HG03457 (cell line): ENCODE data around the gene ASB5.
A peak's percentile ranks its signal among the peaks of the same experiment; 100 is the strongest.
"Not testable (repeated sequence)": the region's sequence is repeated elsewhere in the genome, so short reads cannot be mapped to it uniquely, and the experiment has no call there.

Source experiments
- ATAC-seq: cut with Tn5 transposase; IDR thresholded peaks from one replicate; pipeline ENCODE4 v1.9.1; 2021; ENCODE audit warnings: moderate number of reproducible peaks; ENCODE audit not compliant: unreplicated experiment

The ASB5 gene, protein sequence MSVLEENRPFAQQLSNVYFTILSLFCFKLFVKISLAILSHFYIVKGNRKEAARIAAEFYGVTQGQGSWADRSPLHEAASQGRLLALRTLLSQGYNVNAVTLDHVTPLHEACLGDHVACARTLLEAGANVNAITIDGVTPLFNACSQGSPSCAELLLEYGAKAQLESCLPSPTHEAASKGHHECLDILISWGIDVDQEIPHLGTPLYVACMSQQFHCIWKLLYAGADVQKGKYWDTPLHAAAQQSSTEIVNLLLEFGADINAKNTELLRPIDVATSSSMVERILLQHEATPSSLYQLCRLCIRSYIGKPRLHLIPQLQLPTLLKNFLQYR

DNA sequence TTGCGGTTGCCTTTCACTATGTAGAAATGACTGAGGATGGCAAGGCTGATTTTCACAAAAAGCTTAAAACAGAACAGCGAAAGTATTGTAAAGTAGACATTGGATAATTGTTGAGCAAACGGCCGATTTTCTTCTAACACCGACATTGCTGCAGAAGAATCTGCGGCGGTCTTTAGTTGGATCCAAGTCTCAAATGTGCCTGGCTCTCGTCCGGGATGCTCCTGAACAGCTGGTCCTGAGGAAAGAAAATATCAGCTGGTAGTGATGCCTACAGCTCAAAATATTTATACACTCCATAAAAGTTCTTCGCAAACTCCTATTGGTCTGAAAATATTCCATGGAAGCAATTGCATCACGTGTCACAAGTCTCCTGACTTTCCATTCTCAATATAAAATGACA lies at the start of gene ASB5:
ASB5 (minus strand) TSS at position 260 of the 400 bp plus-strand sequence; CDS start at position 146, 114 bp downstream.
- no peak for ATAC-seq

DNA sequence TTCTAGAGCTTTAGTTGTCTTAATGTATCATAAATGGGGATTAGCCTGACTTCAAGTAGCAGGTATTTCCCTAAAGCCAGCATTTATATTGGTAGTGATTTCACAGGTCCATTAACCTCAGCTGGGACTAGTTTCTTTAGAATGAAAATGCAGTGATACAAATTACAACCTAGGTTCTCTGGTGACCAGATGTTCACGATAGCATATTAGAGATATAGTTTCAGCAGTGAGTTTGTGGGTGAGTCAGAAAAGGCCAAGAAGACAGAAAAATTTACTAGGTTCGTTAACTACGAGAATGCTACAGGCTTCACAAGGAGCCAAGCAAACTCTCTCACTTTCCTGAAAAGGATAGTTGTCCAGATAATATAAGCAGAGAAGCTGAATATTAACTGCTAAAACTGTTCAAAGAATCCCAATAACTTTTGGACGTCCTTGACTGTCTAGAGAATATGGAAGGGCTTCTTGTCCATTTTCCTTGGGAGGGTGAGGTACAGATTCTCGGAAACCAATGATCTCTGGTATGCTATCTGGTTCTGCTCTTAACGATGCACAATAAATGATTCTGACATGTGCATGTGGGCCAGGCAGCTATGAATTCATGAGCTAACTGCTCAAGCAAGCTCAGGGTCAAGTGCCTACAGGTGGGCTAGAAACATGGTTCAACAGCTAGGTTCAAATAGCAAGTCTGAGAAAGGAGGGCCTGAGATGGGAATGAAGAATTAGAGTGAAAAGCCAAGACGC lies 44.7 kb upstream of the ASB5 start:
- ATAC-seq: no peak

DNA sequence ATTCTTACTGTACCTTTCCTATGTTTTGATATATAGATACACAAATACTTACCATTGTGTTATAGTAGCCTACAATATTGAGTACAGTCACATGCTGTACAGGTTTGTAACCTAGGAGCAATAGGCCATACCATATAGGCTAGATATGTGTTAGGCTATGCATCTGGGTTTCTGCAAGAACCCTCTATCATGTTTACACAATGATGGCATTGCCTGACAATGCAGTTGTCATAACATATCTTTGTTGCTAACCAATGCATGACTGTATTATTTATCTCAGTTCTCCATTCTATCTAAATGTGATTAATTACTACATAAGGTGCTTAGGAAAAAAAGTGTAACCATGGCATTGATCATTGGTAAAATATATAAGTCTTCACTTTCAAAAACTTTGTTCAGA lies 40.8 kb upstream of the ASB5 start:
- ATAC-seq: no peak

DNA sequence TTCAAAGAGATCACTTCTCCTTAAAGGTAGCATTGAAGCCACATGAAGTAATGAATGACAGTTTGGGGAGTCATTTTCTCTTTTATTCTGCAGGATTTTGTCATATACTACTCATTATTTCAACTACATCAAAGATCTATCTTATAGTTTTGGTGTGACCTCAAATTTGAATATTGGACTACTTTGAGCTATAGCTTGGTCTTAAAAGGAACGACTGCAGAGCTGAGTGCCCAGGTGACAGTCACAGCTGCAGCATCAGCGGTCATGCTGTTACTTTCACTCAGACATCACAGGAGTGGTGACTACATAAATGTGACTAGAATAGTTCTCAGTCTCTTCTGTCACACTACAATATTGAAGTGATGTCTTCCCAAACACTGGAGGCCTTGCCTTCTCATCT lies 40.0 kb upstream of the ASB5 start:
- peak; percentile 97 for ATAC-seq

DNA sequence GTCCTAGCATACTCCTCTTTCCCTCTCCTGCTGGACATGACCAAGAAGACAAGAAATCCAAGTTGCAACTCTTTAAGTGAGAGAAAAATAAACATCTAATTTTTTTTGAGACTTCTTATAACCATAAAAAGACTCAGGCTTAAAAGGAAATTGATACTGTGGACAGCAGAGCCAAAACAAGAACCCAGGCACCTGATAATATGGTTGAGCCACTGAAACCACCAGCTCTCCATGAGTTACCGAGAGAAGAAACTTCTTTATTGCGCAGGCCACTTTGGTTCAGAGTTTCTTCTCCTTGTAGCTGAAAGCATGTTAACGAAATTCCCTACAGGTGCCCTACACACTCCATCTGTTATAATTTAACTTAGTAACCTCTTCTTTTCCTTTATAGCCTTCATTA lies 39.4 kb upstream of the ASB5 start:
- peak; percentile 34 for ATAC-seq

DNA sequence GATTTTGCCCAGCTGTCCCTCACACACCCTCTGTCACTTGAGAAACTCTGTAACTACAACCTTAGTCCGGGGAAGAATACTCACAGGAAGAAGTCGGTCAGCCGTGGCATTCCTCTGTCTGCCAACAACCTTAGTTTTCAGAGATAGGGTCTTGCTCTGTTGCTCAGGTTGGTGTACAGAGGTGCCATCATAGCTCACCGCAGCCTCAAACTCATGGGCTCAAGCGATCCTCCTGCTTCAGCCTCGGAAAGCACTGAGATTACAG lies 38.6 kb upstream of the ASB5 start:
- no peak for ATAC-seq

DNA sequence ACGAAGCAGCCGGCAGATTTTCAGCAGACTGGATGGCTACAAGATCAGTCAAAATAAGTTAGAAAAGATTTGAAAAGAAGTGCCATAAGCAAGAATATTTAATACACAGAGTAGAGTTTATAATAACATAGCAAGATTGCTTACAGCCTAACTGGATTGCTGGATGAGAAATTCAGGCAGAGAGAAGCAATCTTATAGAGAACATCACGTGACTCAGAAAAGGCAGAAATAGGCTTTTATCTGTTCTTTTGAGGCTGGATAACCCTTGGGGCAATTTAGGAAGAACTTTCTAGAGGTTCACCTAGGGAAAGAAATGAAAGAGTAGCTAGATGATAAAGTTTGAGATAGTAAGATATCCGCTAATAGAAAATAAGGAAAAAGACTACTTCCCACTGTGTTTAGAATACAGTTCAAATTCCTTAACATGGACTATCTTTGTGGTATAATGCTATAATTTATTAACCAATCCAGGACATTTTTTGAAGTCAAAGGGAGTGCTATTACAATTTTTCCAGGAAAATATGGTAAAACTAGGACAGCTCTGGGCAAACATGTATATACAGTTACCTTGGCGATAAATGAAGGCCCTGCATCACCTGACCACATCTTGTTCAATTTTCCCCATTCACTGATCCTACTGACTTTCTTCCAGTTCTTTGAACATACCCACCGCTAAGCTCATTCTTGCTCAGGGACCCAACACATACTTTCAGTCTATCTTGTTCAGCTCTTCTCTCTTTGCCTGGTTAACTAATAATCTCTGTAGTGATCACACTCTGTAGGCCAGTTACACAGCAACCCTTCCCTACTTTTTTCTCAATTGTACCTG lies 38.0 kb upstream of the ASB5 start:
- no peak for ATAC-seq

DNA sequence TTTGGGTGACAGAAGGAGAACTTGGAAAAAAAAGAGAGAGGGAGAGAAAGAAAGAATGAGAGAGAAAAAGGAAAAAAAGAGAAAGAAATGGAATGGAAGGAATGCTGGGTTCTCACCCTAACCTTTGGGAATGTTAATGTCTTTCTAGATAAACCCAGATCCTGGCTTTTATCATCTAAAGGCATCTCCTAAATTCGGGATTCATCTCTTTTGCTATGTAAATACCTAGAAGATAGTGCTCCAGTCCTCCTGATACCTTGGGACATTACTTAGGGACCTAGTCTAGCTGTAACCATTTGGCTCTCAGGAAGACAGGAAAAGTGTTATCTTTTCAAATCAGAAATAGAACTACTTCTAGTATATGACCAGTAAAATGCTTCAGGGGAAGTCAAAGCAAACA lies 34.9 kb upstream of the ASB5 start:
- ATAC-seq: no peak

DNA sequence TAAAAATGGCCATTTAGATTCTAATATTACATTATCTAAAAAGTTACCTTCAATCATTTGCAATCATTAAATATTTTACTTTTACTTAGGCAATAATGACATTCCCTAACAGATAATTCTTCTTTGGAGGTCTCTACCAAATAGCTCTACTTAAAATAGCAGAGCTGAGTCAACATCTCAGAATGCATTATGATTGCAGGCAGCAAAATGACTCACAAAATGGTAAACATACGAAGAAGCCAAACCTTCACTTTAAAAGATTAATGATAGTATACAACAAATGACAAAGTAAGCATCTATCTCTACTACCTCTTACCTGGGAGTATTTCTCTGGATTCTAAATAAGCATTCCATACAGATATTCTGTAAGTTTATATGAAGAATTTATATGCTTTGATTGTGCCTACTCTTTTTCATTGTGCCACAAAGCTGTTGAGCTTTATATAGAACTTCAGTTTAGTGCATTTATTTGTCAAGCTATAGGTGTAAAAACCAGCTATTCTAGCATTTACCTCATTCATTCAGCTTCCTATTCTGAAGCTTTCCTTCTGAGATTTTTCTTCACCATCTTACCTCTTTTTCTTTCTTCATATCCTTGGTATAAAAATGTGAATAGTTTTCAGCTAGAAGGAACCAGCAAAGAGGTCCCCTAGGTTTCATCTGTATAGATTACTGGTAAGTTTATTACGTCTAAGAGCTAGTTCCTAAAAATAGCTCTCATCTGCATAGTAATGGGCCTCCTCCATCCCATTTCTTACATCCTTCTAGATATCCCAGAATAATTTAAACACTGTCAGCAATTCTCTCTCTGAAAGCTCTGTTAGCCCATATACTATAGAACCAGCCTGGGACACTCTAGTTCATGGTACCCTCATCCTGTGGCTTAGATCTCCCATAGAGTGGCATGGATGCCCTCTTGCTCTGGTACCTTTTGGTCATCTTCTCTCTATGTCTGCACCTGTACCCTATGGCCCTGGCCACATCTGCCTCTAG lies 33.6 kb upstream of the ASB5 start:
- ATAC-seq: no peak

DNA sequence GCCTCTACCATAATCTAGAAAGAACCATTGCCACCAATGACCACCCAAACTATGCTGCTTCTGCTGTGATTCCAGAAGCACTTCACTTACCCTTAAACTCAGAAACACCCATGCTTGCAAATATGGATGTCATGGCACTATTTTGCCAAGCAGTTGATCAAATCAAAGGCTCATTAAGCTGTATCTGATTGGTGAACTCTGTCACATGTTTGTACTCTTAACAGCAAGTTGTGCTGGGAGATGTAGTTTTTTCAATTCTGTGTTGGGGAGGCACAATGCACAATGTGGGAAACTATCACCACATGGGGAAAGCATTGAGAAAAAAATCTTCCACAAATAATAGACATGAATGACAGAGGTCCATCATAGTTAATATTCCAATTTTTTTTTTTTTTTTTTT lies 31.5 kb upstream of the ASB5 start:
- ATAC-seq: no peak

DNA sequence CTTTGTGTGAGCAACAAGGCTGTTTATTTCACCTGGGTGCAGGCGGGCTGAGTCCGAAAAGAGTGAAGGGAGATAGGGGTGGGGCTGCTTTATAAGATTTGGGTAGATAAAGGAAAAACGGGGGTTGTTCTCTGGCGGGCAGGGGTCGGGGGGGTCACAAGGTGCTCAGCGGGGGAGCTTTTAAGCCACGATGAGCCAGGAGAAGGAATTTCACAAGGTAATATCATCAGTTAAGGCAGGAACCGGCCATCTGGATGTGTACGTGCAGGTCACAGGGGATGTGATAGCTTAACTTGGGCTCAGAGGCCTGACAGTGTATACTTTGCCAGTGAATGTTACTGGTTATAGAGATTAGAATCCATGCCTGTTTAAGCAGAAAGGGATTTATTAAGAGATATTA lies 31.0 kb upstream of the ASB5 start:
- no peak for ATAC-seq

DNA sequence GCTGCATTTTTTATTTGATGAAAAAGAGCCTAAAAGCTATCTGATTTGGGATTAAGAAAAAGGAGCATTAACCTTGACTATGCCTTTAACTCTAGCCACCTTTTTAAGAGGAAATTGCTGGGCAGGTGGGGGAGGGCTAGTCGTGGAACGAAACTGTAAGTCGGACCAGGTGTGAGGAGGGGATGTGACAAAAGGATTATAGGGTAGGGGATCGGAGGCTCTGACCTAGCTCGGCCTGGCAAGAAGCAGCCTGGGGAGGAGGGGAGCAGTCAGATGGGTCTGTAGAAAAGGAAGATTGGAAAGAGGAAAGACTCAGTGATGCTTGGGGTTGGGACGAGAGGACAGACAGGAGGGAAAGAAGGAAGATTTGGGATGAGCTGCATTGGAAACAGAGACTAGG lies 29.6 kb upstream of the ASB5 start:
- ATAC-seq: no peak

DNA sequence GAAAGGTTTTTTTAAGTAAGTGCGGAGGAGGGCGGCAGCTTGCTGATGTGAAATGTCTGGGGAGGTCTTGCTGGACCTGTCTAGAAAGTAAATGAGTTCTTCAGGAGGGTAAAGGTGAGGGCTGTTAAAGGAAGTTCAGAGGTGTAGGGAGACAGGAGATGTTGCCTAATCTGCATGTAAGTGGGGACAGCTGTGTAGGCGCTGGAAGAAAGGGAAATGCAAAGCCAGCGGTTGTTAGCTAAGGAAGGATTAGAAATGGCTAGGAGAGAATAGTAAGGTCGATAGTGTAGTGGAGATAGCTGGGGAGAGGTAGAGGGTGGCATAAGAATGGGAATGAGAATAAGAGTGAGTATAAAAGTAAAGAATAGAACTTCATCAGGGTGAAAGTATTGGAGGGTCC lies 26.9 kb upstream of the ASB5 start:
- not testable (repeated sequence) for ATAC-seq

DNA sequence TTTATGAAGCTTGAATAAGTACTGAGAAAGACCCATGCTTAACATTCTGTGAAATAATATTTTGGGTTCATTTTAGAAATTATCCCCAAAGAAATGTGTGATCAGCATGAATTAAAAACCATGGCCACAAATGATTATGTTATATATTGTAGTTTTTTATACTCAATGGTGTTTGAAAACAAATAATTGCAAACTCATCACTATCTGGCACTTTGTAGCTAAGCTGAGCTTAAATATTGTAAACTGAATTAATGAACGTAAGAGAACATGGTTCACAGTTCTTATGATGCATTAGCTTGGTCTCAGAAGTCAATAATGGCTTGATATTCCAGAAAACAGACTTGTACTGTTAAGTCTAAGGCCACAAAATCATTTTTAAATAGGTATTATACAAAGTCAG lies 24.6 kb upstream of the ASB5 start:
- ATAC-seq: no peak

DNA sequence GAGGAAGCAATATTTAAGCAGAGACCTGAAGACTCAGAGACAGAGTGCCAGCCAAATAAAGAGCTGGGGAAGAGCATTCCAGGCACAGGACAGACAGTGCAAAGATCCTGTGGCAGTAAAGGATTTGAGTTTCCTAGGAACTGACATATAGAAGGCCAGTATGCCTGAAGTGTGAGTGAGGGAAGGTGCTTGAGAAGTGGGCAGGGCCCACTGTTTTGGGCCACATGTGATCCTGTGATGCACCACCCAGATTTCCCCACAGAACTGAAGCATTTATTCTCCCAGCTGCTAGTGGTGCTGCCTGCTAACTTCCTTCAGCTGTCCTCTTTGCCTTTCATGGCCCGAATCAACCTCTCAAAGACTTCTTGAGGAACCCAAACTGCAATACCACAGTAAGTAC lies 23.9 kb upstream of the ASB5 start:
- ATAC-seq: no peak

DNA sequence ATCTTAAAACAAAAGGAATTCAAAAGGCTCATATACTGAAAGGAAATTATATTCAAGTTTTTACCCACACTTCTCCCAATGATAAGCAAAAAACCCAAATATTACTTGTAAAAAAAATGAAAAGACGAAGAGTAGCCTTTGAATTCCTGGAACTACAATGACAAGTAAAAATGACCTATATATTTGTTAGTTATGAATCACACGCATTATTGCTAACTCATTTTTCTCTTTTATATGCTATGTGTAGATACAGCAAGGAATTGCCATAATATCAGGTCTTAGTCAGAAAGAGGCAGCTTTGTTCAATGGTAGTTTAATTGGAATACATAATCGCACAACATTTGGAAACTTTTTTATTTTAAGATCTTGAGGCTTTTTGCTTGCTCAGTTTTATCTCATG lies 22.7 kb upstream of the ASB5 start:
- no peak for ATAC-seq

DNA sequence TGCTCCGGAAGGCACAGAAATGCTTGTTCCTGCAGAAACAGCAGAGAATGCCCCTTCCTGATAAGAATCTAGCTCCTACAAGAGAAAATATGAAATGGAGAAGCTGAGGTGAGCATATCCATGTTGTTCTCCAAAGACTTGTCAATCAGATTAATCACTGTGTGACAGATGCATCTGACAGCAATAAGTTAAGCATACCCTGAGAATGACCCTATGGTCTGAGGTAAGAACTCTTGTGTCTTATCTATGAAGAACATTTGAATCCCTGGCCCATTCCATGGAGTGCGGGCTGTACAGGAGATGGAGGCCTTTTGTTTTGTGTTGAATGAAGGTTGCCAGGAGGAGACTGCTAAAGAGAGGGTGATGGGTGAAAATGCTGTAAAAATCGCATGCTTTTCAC lies 21.5 kb upstream of the ASB5 start:
- no peak for ATAC-seq

DNA sequence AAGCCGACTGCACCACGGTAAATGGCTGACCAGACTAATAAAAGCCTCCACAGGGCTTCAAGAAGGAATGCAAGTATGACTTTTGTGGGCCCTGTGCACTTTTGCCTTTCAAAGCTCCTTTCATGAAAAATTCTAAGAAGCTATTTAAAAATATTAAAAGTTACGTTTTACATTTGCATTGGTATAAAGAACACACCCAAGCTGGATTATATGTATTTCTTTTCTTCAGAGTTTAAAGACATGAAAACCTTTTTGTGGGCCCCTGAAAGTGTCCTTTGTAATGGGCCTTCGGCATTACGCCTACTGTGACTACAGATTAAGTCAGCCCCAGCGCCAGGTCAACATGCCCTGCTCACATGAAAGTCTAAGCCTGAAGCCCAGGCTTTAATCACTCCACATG lies 20.5 kb upstream of the ASB5 start:
- ATAC-seq: no peak

DNA sequence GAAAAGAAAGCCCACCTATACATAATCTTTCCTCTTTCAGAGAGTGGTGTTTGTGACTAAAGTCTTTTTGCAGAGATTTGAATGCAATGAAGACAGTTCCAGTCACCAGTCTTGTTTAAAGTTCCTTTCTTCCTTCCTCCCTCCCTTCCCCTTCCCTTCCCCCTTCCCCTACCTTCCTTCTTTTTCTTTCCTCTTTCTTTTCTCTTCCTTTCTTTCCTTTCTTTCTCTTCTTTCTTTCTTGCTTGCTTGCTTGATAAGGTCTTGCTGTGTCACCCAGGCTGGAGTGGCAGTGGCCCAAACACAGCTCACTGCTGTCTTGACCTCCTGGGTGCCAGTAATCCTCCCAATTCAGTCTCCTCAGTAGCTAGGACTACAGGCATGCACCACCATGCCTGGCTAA lies 19.0 kb upstream of the ASB5 start:
- ATAC-seq: no peak

DNA sequence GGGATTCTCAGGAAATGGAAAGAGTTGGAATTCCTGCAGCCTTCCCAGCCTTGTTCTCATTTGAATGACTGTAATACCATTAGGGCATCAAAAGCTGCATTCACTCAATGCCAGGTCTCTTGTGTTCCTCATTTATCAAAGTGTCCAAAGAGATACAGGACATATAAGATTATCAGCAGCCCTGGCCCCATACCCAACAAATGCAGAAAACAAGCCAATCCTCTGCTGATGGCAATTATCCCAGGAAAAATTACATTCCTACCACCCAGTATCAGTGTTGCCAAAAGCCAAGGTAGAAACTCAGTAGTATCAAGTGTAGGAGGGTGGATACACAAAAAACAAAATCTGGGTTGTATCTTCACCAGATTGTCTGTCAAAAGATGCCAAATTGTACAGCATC lies 18.5 kb upstream of the ASB5 start:
- no peak for ATAC-seq

DNA sequence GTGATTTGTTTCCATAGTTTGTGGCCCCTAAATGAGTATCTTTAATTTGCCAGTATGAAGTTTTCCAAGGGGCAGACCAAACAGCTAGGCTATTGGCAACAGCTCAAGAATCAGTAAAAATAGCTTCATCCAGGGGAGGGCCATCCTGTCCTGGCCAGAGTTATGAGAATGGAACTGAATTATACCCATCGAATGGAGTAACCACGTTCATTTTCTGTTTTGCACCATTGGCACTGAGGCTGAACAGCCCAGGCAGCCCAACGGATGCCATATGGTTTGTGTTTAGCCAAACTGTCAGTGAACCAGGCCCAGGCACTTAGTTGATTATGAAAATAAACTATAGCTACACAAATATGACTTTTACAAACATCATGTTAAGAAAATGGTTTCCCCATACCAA lies 17.7 kb upstream of the ASB5 start:
- no peak for ATAC-seq
